GM19193 (cell line): ENCODE results near the gene PHACTR3.

Experiments used
- POLR2A ChIP-seq: IDR thresholded peaks from 4 replicates; pipeline ENCODE4 v1.6.1; 2011; ENCODE audit not compliant: insufficient read depth, insufficient read length; ENCODE audit errors: extremely low read depth

The PHACTR3 gene

GRCh38 chr20:59745201-59745600, 140.9 kb downstream of the PHACTR3 start:
- TF ChIP-seq POLR2A, result no peak

DNA sequence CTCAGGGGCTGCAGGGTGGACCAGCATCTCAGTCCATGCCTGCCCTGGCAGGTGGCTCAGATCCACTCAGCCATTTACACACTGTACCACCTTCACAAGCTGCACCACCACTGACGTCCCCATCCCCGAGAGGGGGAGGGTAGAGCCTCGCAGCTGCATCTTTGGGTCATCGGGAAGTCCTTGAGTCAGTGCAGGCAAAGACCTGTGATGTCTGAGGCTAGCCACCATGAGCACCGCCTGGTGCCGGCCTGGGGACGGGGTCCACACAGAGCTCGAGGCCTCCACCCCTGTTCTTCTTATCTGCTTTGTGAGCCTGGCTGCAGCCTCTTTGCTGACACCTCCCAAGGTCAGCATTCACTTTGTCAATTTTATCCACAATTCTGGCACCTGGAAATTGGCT, 141.4 kb downstream of the PHACTR3 start:
- TF ChIP-seq POLR2A, result no peak

- no peak for TF ChIP-seq POLR2A
Observed at GRCh38 chr20:59746155-59746554, 141.8 kb downstream of the PHACTR3 start.

DNA sequence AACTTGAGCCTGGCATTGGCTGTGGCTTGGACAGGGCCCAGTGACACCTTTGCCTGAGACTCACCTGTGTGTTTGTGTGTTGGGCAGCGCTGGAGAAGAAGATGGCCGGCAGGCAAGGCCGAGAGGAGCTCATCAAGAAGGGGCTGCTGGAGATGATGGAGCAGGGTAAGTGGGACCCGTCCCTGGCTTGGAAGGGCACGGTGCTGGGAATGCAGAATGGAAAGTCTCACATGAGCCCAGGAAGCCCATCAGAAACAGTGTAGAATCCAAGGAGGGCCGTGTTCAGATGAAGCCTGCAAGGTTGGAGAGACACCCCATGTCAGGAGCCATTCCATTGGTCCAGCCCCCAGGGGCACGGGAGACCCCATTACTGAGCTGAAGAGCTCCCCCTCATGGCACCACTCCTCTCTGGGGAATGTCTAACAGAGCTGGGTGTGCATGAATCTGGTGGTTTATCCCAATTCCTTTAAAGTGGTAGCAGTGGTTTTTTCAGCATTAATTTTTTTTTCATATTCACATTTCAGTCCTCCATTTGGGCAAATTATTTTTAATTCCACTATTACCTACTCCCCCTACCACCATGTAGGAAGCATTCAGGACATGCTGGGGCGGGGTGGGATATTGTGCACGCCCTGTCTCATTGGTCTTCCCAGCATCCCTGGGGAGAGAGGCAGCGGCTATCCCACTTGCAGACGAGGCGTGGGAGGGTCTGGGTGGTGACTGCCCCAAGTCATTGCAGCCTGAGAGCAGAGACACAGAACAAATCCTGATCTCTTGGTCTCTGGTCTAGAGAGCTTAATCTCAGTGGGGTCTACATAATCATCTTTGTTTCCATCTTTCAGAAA, 143.6 kb downstream of the PHACTR3 start:
- TF ChIP-seq POLR2A, result no peak

DNA sequence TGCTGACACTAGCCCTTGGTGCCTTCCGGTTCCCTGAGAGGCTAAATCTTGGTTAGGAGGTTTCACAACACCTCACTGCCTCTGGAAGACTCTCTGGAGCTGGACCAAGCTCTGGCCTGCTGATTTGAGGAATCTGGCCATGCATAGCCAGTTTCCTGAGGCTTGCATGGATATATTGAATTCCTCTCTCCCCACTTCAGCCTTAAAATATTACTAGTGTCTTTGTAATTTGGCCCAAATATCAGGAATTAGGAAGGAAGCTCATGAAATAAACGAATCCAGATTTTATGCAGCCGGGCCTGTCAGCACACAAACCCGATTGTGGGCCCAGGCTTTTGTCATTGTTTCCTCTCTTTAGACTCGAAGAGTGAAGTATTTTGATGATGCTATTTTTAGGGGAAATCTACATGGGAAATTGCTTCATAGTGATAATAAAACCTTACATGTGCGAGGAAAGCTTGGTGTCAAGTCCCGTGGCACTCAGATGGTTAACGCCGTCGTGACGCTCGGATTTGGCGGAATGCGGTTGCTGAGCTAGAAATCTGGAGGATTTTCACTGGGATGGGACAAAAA, 144.4 kb downstream of the PHACTR3 start:
- no peak for TF ChIP-seq POLR2A

GRCh38 chr20:59749301-59749700, 145.0 kb downstream of the PHACTR3 start:
- no peak for TF ChIP-seq POLR2A

- no peak for TF ChIP-seq POLR2A
Observed at GRCh38 chr20:59750209-59750840, 146.0 kb downstream of the PHACTR3 start.

- no peak for TF ChIP-seq POLR2A
Observed at GRCh38 chr20:59751075-59751711, 146.9 kb downstream of the PHACTR3 start.

DNA sequence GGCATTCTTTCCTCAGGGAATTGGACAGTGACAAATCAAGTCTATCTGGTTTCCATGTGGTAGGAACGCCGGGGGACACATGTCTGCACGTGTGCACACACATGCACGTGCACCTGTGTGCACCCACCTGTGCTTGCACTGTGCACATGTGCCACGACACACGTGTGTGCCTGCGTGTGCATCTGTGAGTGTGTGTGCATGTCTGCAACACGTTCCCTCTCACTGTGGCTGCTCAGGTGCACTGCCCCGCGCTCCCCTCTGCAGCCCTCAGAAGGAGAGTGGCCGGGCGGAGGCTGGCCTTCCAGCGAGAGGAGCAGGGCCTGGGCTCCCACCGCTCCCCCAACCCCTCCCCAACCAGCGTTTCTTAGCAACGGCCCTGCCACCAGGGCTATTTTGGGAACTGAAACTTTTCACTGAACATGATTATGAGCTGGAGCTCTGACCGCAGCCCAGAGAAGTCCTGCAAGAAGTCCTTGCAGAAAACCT, 147.8 kb downstream of the PHACTR3 start:
- TF ChIP-seq POLR2A, result no peak

DNA sequence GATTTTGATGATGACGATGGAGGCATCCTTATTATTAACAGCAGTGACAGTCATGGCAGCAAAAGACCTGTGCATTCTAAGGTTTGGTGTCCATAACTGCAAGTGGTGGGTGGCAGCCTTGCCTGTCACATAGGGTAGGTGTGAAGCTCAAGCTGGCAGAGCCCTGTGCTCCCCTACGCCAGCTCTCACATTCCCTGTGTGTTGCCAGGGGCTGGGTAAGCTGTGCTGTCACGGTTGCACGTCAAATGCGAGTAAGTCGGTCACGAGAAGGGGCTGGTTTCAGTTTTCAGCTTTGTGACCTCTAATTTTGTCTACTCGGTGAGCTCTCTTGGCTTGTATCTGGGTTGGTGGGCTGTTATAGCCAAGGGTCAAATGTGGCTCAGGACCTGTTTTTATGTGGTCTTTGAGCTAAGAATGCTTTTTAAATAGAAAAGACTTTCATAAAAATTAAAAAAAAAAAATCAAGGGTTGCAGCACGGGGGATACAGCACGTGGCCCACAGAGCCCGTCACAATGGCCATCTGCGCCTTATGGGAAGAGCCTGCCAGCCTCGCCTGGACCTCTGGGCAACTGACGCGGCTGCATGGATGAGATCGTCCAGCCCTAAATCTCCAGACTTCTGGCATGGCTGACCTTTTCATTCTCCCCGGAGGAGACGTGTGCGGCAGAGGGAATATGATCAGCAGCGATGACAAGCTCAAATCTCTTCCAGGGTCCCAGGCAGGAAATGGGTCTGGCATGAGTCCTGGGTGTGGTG, 148.5 kb downstream of the PHACTR3 start:
- TF ChIP-seq POLR2A, result no peak

- no peak for TF ChIP-seq POLR2A
Observed at GRCh38 chr20:59753836-59754235, 149.5 kb downstream of the PHACTR3 start.

DNA sequence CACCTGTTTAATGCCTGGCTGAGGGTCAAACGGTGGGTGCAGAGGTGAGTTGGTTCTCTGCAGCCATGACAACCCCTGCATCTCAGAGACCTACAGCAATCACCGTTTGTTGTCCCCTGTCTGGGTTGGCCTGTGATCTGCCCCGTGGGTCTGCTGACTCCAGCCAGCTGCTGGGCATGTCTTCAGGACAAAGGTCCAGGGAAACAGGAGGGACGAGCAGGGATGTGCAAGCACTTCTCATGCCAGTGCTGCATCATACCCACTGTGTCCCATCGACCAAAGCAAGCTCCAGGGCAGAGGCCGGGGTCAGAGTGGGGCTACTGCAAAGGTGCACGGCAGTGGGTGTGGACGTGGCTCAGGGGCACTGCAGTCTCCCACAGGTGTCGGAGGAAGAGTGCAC, 150.2 kb downstream of the PHACTR3 start:
- no peak for TF ChIP-seq POLR2A

- TF ChIP-seq POLR2A, result no peak
Observed at GRCh38 chr20:59756241-59756640, 151.9 kb downstream of the PHACTR3 start.

- TF ChIP-seq POLR2A, result no peak
Observed at GRCh38 chr20:59764037-59764436, 159.7 kb downstream of the PHACTR3 start.

GRCh38 chr20:59765599-59766177, 161.3 kb downstream of the PHACTR3 start:
- TF ChIP-seq POLR2A, result no peak

DNA sequence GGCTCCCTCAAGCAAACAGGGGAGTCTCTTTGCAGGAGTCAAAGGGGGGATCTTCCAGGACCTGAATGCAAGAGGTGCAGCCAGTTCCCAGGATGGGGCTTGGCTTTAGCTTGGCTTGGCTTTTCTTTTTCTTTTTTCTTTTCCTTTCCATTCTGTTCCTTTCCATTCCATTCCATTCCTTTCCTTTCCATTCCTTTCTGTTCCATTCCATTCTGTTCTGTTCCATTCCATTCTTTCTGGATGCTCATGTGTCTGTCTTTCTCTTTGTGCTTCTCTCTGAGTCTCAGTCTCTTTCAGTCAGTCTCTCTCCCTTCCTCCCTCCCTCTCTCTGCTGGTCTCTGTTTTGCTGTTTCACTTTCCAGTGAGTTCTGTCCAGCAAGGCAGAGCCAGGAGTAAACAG, 163.3 kb downstream of the PHACTR3 start:
- no peak for TF ChIP-seq POLR2A
